Astrocyte (in vitro differentiated cells and primary cell): ENCODE measurements around the gene RGS4. TPM values are rescaled to one million over a fixed set of nuclear protein-coding genes. Genes with fewer than 3 reads are reported as not detected.

ENCODE experiments used
- DNase-seq: peaks from one replicate; pipeline ENCODE4 v3.0.0-alpha.2; 2010; ENCODE audit warnings: low read depth
- FAIRE-seq: peaks from 2 replicates; lab custom pipeline; 2011; peaks lifted over from hg19 to GRCh38; lab: Jason Lieb, UNC
- H2AFZ ChIP-seq: 2 replicates; pipeline ENCODE4 v1.6.0; 2012; ENCODE audit warnings: low read depth, low read length, inconsistent platforms
- H3K27ac ChIP-seq: 2 replicates; pipeline ENCODE4 v1.5.1; 2011; ENCODE audit warnings: low read depth, low read length, inconsistent platforms
- H3K27me3 ChIP-seq: 2 replicates; pipeline ENCODE4 v1.6.0; 2011; ENCODE audit warnings: low read length, inconsistent platforms; ENCODE audit not compliant: insufficient read depth
- H3K36me3 ChIP-seq: 2 replicates; pipeline ENCODE4 v1.5.1; 2011; ENCODE audit warnings: low read length, inconsistent platforms; ENCODE audit not compliant: insufficient read depth
- H3K4me1 ChIP-seq: 2 replicates; pipeline ENCODE4 v1.5.1; 2011; ENCODE audit warnings: low read length, inconsistent platforms; ENCODE audit not compliant: insufficient read depth
- H3K4me2 ChIP-seq: 2 replicates; pipeline ENCODE4 v1.6.0; 2012; ENCODE audit warnings: low read length, inconsistent platforms
- H3K4me3 ChIP-seq: 2 replicates; pipeline ENCODE4 v1.5.1; 2011; ENCODE audit warnings: low read depth, mild to moderate bottlenecking, low read length, inconsistent platforms; ENCODE audit not compliant: insufficient read depth
- H3K79me2 ChIP-seq: 2 replicates; pipeline ENCODE4 v1.6.0; 2012; ENCODE audit warnings: mild to moderate bottlenecking, low read length, inconsistent platforms; ENCODE audit not compliant: insufficient read depth
- H3K9ac ChIP-seq: 2 replicates; pipeline ENCODE4 v1.6.0; 2012; ENCODE audit warnings: mild to moderate bottlenecking, low read length, inconsistent platforms
- H3K9me3 ChIP-seq: 2 replicates; pipeline ENCODE4 v1.5.1; 2012; ENCODE audit warnings: low read depth, mild to moderate bottlenecking, low read length, inconsistent platforms; ENCODE audit not compliant: insufficient read depth
- H4K20me1 ChIP-seq: 2 replicates; pipeline ENCODE4 v1.6.0; 2012; ENCODE audit warnings: low read length, inconsistent platforms; ENCODE audit not compliant: insufficient read depth
- H3K27ac Mint-ChIP-seq: one replicate; pipeline ENCODE4 v1.8.0; 2021; ENCODE audit warnings: mild to moderate bottlenecking, mixed read lengths; ENCODE audit not compliant: unreplicated experiment
- H3K27me3 Mint-ChIP-seq: one replicate; pipeline ENCODE4 v1.8.0; 2021; ENCODE audit warnings: low read depth, mixed read lengths; ENCODE audit not compliant: unreplicated experiment
- H3K36me3 Mint-ChIP-seq: one replicate; pipeline ENCODE4 v1.8.0; 2021; ENCODE audit warnings: low read depth, mixed read lengths; ENCODE audit not compliant: unreplicated experiment
- H3K4me1 Mint-ChIP-seq: one replicate; pipeline ENCODE4 v1.8.0; 2021; ENCODE audit warnings: low read depth, mixed read lengths; ENCODE audit not compliant: unreplicated experiment
- H3K4me3 Mint-ChIP-seq: one replicate; pipeline ENCODE4 v1.8.0; 2021; ENCODE audit warnings: mild to moderate bottlenecking, moderate library complexity, mixed read lengths; ENCODE audit not compliant: unreplicated experiment
- H3K9me3 Mint-ChIP-seq: one replicate; pipeline ENCODE4 v1.8.0; 2021; ENCODE audit warnings: mild to moderate bottlenecking, mixed read lengths; ENCODE audit not compliant: unreplicated experiment
- CTCF ChIP-seq: IDR thresholded peaks from 2 replicates; pipeline ENCODE4 v1.5.1; 2011; ENCODE audit warnings: low read depth, mild to moderate bottlenecking, inconsistent platforms, low read length, moderate library complexity; ENCODE audit not compliant: insufficient read depth
- EZH2 ChIP-seq: IDR thresholded peaks from 2 replicates; pipeline ENCODE4 v1.6.1; 2012; ENCODE audit warnings: mild to moderate bottlenecking, low read length, inconsistent platforms; ENCODE audit not compliant: insufficient read depth
- total RNA-seq: library from RNA; stranded (reverse); gene quantifications from 2 replicates; pipeline ENCODE4 v1.2.1, GENCODE V29; 2021

The RGS4 gene
- total RNA-seq, 1 donor from 2014 or later = 23.8 TPM

DNA sequence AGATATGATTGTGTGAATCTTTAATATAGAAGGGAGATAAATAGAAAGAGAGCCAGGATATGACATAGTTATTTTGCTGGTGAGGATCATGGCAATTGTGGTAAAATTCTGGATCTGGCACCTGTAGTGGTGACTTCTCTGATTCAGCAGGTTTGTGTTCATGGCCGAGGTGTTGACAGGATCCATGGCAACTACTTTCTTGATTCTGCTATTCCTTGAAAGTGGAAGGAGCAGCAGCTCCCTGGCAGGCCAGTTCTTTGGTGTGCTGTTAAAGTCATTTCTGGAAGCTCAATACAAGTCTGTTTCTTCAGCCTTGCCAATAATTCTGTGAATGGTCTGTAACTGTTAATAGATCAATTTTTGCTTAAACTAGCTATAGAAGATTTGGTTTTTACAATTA lies 33.4 kb downstream of the RGS4 start:
- FAIRE-seq = no peak
- no peaks in the 10 kb centered on the region for H3K4me1 Mint-ChIP-seq

DNA sequence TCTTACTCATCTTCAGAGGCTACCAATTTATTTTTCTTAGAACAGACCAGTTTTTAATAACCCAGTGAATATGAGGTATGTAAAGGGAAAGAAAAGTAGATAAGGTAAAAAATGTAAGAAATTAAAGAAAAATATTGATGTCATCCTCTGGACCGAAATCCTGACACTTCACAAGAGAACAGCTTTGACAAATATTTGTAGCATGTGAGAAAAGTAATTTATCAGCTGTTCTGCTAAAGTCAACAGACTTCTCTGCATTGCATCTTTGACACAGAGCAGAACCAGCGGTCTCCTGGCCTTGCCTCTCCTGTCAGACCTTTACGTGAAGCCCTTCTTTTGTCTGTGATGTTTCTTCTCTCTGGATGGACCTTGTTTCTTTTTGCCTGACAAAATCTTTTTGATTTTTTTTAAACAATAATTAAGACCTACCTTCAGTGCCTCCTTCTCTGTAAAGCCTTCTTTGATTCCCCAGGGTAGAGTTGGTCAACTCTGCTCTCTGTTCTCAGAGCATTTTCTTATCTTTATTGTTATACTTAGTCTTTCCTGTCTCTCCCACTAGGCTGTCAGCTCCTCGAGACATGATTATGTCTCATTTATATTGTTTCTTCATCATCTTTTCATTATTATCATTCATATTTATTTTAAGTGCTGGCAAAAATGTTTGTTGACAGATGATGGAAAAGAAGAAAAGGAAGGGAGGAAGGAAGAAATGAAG lies 35.4 kb downstream of the RGS4 start:
- no peak overlapping the region for H3K4me3 Mint-ChIP-seq
- Histone ChIP-seq H3K9ac (no peak overlapping the region), H3K4me3 (no peak overlapping the region), H4K20me1 (no peaks in the 10 kb centered on the region), H3K79me2 (no peaks in the 10 kb centered on the region), H3K27ac (peak overlapping the region; percentile 1), H2AFZ (no peak overlapping the region), H3K4me2 (no peak overlapping the region), H3K4me1 (peaks cover 6% of the 10 kb centered on the region), H3K9me3 (no peaks in the 10 kb centered on the region), H3K36me3 (no peaks in the 10 kb centered on the region), H3K27me3 (no peaks in the 10 kb centered on the region)
- H3K36me3 Mint-ChIP-seq = no peaks in the 10 kb centered on the region
- H3K4me1 Mint-ChIP-seq = no peaks in the 10 kb centered on the region
- no peak for FAIRE-seq
- DNase-seq = peak; percentile 82
- H3K27me3 Mint-ChIP-seq = peaks cover 2% of the 10 kb centered on the region
- peaks cover 1% of the 10 kb centered on the region for H3K9me3 Mint-ChIP-seq
- TF ChIP-seq EZH2 (no peak), CTCF (no peak)
- no peak overlapping the region for H3K27ac Mint-ChIP-seq

More for the DNA sequence above, 33.4 kb downstream of the RGS4 start:
- TF ChIP-seq CTCF (no peak), EZH2 (no peak)
- Mint-ChIP-seq H3K27me3 (peaks cover 6% of the 10 kb centered on the region), H3K27ac (no peak overlapping the region), H3K36me3 (no peaks in the 10 kb centered on the region), H3K9me3 (no peaks in the 10 kb centered on the region), H3K4me3 (no peak overlapping the region)
- no peaks in the 10 kb centered on the region for H3K27me3 ChIP-seq
- H3K4me2 ChIP-seq = no peak overlapping the region
- no peaks in the 10 kb centered on the region for H4K20me1 ChIP-seq
- DNase-seq = no peak
- no peak overlapping the region for H3K4me3 ChIP-seq
- H3K9me3 ChIP-seq = no peaks in the 10 kb centered on the region
- H3K36me3 ChIP-seq = no peaks in the 10 kb centered on the region
- H3K4me1 ChIP-seq = peaks cover 6% of the 10 kb centered on the region
- H3K27ac ChIP-seq = no peak overlapping the region
- H3K9ac ChIP-seq = no peak overlapping the region
- H2AFZ ChIP-seq = no peak overlapping the region
- no peaks in the 10 kb centered on the region for H3K79me2 ChIP-seq

- Histone ChIP-seq H3K36me3 (no peaks in the 10 kb centered on the region), H3K4me1 (peaks cover 6% of the 10 kb centered on the region), H3K9ac (no peak overlapping the region), H3K79me2 (no peaks in the 10 kb centered on the region), H3K4me3 (no peak overlapping the region), H3K9me3 (no peaks in the 10 kb centered on the region), H3K27me3 (no peaks in the 10 kb centered on the region), H2AFZ (no peak overlapping the region), H3K4me2 (no peak overlapping the region), H4K20me1 (no peaks in the 10 kb centered on the region), H3K27ac (no peak overlapping the region)
- TF ChIP-seq EZH2 (no peak), CTCF (no peak)
- H3K27me3 Mint-ChIP-seq = peaks cover 2% of the 10 kb centered on the region
- no peak overlapping the region for H3K27ac Mint-ChIP-seq
- FAIRE-seq (no peak), DNase-seq (peak; percentile 76)
- no peaks in the 10 kb centered on the region for H3K4me1 Mint-ChIP-seq
- no peaks in the 10 kb centered on the region for H3K36me3 Mint-ChIP-seq
- H3K9me3 Mint-ChIP-seq = peaks cover 1% of the 10 kb centered on the region
- H3K4me3 Mint-ChIP-seq = no peak overlapping the region
Measured at GRCh38 chr1:163106364-163106987, 37.3 kb downstream of the RGS4 start.
